H1 (cell line): ENCODE measurements around the gene ACVRL1. TPM values are rescaled to one million over a fixed set of nuclear protein-coding genes. Genes with fewer than 3 reads are reported as not detected.

ENCODE experiments used
- CTCF ChIA-PET: fragments of 300-600 bp; sonication (Branson Sonifier 250); formaldehyde crosslinking; loops from one replicate; lab custom pipeline; 2021; ENCODE audit not compliant: partially characterized antibody; lab: Charles Lee
- POLR2A ChIA-PET: fragments of 300-600 bp; sonication (Branson Sonifier 250); formaldehyde crosslinking; loops from one replicate; lab custom pipeline; 2021; ENCODE audit warnings: inconsistent platforms; ENCODE audit not compliant: partially characterized antibody; lab: Charles Lee
- DNase-seq, 2 experiments: peaks; one replicate each; pipeline versions ENCODE4 v3.0.0 to v3.0.0-alpha.2; 2010 to 2022; ENCODE audit warnings: low spot score in 2 of 2, low read depth in 1 of 2, mixed read lengths in 1 of 2
- FAIRE-seq: peaks from 2 replicates; lab custom pipeline; 2011; peaks lifted over from hg19 to GRCh38; lab: Jason Lieb, UNC
- H2AFZ ChIP-seq: 2 replicates; pipeline ENCODE4 v1.8.1; 2012; ENCODE audit warnings: low read length, inconsistent platforms
- H2AK5ac ChIP-seq: 2 replicates; pipeline ENCODE4 v1.6.1; 2013; ENCODE audit warnings: low read depth, low read length
- H2BK120ac ChIP-seq: replicated peaks from 2 replicates; pipeline ENCODE3; 2013; ENCODE audit warnings: low read depth, low read length, inconsistent platforms
- H2BK12ac ChIP-seq: 2 replicates; pipeline ENCODE4 v1.6.1; 2013; ENCODE audit warnings: low read depth, low read length
- H2BK15ac ChIP-seq: 2 replicates; pipeline ENCODE4 v1.6.1; 2013; ENCODE audit warnings: low read length
- H2BK20ac ChIP-seq: 2 replicates; pipeline ENCODE4 v1.6.1; 2013; ENCODE audit warnings: low read length
- H2BK5ac ChIP-seq: 2 replicates; pipeline ENCODE4 v1.6.1; 2013; ENCODE audit warnings: low read depth, low read length
- H3K14ac ChIP-seq: 2 replicates; pipeline ENCODE4 v1.6.1; 2013; ENCODE audit warnings: inconsistent platforms; ENCODE audit not compliant: insufficient read length
- H3K18ac ChIP-seq: 2 replicates; pipeline ENCODE4 v1.6.1; 2013; ENCODE audit warnings: low read length; ENCODE audit errors: extremely low read depth
- H3K23ac ChIP-seq: 2 replicates; pipeline ENCODE4 v1.6.1; 2013; ENCODE audit warnings: inconsistent platforms; ENCODE audit not compliant: insufficient read length
- H3K23me2 ChIP-seq: 2 replicates; pipeline ENCODE4 v1.6.1; 2013; ENCODE audit warnings: low read depth, low read length
- H3K27ac ChIP-seq: 2 replicates; pipeline ENCODE4 v1.6.1; 2011; ENCODE audit warnings: low read depth, low read length, inconsistent platforms
- H3K27me3 ChIP-seq, 4 experiments: replicated peaks in 1 of 4; 1 replicate in 1 of 4; 2 replicates in 3 of 4; pipeline versions ENCODE4 v1.6.1 to v1.8.1; 2011 to 2013; ENCODE audit warnings: low read length in 3 of 4, mild to moderate bottlenecking in 3 of 4, inconsistent platforms in 2 of 4, mixed read lengths in 2 of 4, moderate library complexity in 1 of 4; ENCODE audit not compliant: control insufficient read depth in 3 of 4, insufficient read depth in 3 of 4; ENCODE audit errors: extremely low read depth in 1 of 4
- H3K36me3 ChIP-seq, 4 experiments: 2 replicates each; pipeline versions ENCODE4 v1.6.1 to v1.8.1; 2011 to 2013; ENCODE audit warnings: mild to moderate bottlenecking in 4 of 4, low read length in 3 of 4, moderate library complexity in 2 of 4, control low read depth in 1 of 4, inconsistent platforms in 1 of 4; ENCODE audit not compliant: insufficient read depth in 4 of 4, control insufficient read depth in 2 of 4
- H3K4ac ChIP-seq: replicated peaks from 2 replicates; pipeline ENCODE3; 2013; ENCODE audit warnings: low read length, low read depth, mixed read lengths, inconsistent platforms; ENCODE audit not compliant: insufficient read length
- H3K4me1 ChIP-seq, 4 experiments: replicated peaks in 1 of 4; 1 replicate in 1 of 4; 2 replicates in 3 of 4; pipeline versions ENCODE4 v1.6.1 to v1.8.1; 2011 to 2013; ENCODE audit warnings: low read length in 3 of 4, inconsistent platforms in 2 of 4, mixed read lengths in 1 of 4; ENCODE audit not compliant: insufficient read depth in 4 of 4, control insufficient read depth in 3 of 4
- H3K4me2 ChIP-seq, 2 experiments: 2 replicates each; pipeline versions ENCODE4 v1.6.1 to v1.8.1; 2011 to 2013; ENCODE audit warnings: low read depth in 2 of 2, low read length in 2 of 2, control low read depth in 1 of 2, inconsistent platforms in 1 of 2, mild to moderate bottlenecking in 1 of 2; ENCODE audit not compliant: insufficient read depth in 1 of 2
- H3K4me3 ChIP-seq, 4 experiments: fragments of 200-600, 300-600 bp in 1 of 4; sonication (generic), shearing (Covaris generic), sonication (Bioruptor Twin) in 1 of 4; 2 replicates each; pipeline versions ENCODE4 v1.5.1 to v1.8.1; 2011 to 2016; ENCODE audit warnings: low read length in 4 of 4, low read depth in 3 of 4, control low read depth in 2 of 4, inconsistent platforms in 2 of 4, mild to moderate bottlenecking in 2 of 4, mixed read lengths in 1 of 4, moderate library complexity in 1 of 4; ENCODE audit not compliant: insufficient read depth in 2 of 4; ENCODE audit errors: extremely low read depth in 1 of 4
- H3K56ac ChIP-seq: replicated peaks from 2 replicates; pipeline ENCODE3; 2013; ENCODE audit warnings: low read depth, mild to moderate bottlenecking, mixed read lengths, low read length, inconsistent platforms; ENCODE audit not compliant: insufficient read length
- H3K79me1 ChIP-seq: 2 replicates; pipeline ENCODE4 v1.6.1; 2013; ENCODE audit warnings: low read depth, low read length, control low read depth
- H3K79me2 ChIP-seq, 2 experiments: 2 replicates each; pipeline versions ENCODE4 v1.6.1 to v1.8.1; 2012 to 2013; ENCODE audit warnings: low read length in 2 of 2, mild to moderate bottlenecking in 2 of 2, inconsistent platforms in 1 of 2; ENCODE audit not compliant: insufficient read depth in 2 of 2, control insufficient read depth in 1 of 2
- H3K9ac ChIP-seq, 4 experiments: replicated peaks in 1 of 4; 1 replicate in 1 of 4; 2 replicates in 3 of 4; pipeline versions ENCODE4 v1.6.1 to v1.8.1; 2011 to 2013; ENCODE audit warnings: low read depth in 3 of 4, low read length in 3 of 4, control low read depth in 2 of 4, mild to moderate bottlenecking in 2 of 4, moderate library complexity in 2 of 4, inconsistent platforms in 1 of 4; ENCODE audit errors: extremely low read depth in 1 of 4
- H3K9me3 ChIP-seq, 2 experiments: 2 replicates each; pipeline versions ENCODE4 v1.6.1 to v1.8.1; 2012 to 2013; ENCODE audit warnings: mild to moderate bottlenecking in 2 of 2, moderate library complexity in 2 of 2, control low read depth in 1 of 2, inconsistent platforms in 1 of 2, low read depth in 1 of 2, low read length in 1 of 2, mixed read lengths in 1 of 2; ENCODE audit not compliant: insufficient read depth in 2 of 2
- H4K20me1 ChIP-seq, 2 experiments: replicated peaks in 1 of 2; 2 replicates each; pipeline versions ENCODE3 to v1.8.1; 2011 to 2013; ENCODE audit warnings: inconsistent platforms in 2 of 2, low read length in 2 of 2, mild to moderate bottlenecking in 1 of 2; ENCODE audit not compliant: insufficient read depth in 2 of 2, control insufficient read depth in 1 of 2
- H4K5ac ChIP-seq: 2 replicates; pipeline ENCODE4 v1.6.1; 2013; ENCODE audit warnings: low read length, low read depth, mixed read lengths, inconsistent platforms; ENCODE audit not compliant: insufficient read length
- H4K8ac ChIP-seq: 2 replicates; pipeline ENCODE4 v1.8.0; 2013; ENCODE audit warnings: mild to moderate bottlenecking, moderate library complexity, low read length, inconsistent platforms; ENCODE audit not compliant: insufficient read depth; ENCODE audit errors: extremely low read depth
- H4K91ac ChIP-seq: replicated peaks from 2 replicates; pipeline ENCODE3; 2013; ENCODE audit warnings: low read length, mixed read lengths, inconsistent platforms; ENCODE audit not compliant: insufficient read length
- RNF2 ChIP-seq: fragments of 200-900, 300-1000 bp; sonication (generic); IDR thresholded peaks from 2 replicates; pipeline ENCODE4 v1.7.1; 2016; ENCODE audit warnings: borderline replicate concordance, low read depth, mild to moderate bottlenecking, antibody characterized with exemption, low read length; ENCODE audit not compliant: poor library complexity, severe bottlenecking; ENCODE audit errors: missing control alignments
- WGBS, 2 experiments: shearing (Covaris generic) in 1 of 2; methylation state at CpG; one replicate each; pipeline versions ENCODE4 v1.1.6 to v1.1.7; 2013 to 2015; ENCODE audit warnings: low lambda C conversion rate in 2 of 2, mixed read lengths in 2 of 2, inconsistent platforms in 1 of 2, low coverage in 1 of 2, missing lambda C conversion rate in 1 of 2; ENCODE audit not compliant: insufficient replicate concordance in 2 of 2, insufficient coverage in 1 of 2, insufficient read length in 1 of 2; ENCODE audit errors: extremely low coverage in 1 of 2, missing lambda C conversion rate in 1 of 2; 5-methylcytosine and 5-hydroxymethylcytosine counted together
- polyA plus RNA-seq, 7 experiments: library from polyadenylated mRNA; depleted of rRNA in 3 of 7; stranded (reverse) in 5 of 7; unstranded in 2 of 7; fragments of >200 nt in 5 of 7; fragments of 200-250 nt in 2 of 7; gene quantifications; 1 replicate in 5 of 7; 2 replicates in 1 of 7; 4 replicates in 1 of 7; pipeline versions ENCODE4 v1.2.1 to v1.2.3, GENCODE V29; 2011 to 2013; ENCODE audit warnings: missing spikeins in 2 of 7, mixed read lengths in 2 of 7
- total RNA-seq: library from RNA; stranded (reverse); fragmentation: NEBNext Ultra II Directional; extraction: Animal tissue kit (Norgen Biotek cat#: 25700); gene quantifications from 2 replicates; pipeline ENCODE4 v1.2.1, GENCODE V29; 2021
- TF ChIP-seq, protein P1 (sequence below): IDR thresholded peaks from 2 replicates; pipeline ENCODE4 v1.6.1; 2012; ENCODE audit warnings: inconsistent platforms

The ACVRL1 gene
- total and polyA plus RNA-seq, 2 of the 8 experiments (the other 6 are each of a cell fraction or from before 2014, with no cell fraction given): 0.09 to 0.35 TPM

DNA sequence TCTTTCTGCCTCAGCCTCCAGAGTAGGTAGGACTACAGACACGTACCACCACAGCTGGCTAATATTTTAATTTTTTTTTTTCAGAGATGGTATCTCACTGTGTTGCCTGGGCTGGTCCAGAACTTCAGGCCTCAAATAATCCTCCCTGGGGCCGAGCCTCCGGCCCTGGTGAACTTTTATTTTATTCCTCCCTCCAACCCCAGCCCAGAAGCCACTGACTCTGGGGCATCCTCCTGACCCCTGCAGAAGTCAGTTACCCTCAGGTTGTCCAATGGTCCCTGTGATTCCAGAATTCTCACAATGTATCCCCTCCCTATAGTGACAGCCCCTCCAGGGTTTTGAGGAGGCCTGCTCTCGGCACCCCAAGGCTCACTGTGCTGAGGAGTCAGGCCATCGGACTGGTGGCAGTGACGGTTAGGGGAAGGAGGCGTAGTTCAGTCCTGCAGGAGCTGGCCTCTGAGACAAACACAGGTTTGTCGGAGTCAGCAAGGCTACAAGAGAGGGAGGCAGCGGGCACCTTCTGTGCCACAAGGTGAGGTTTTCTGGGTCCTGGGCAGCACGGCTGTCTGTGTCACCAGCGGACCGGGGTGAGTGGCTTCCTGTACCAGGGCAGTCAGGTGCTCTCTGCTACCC lies 39.4 kb upstream of the ACVRL1 start:
- Histone ChIP-seq H3K23ac (no peak overlapping the region), H3K18ac (peak overlapping the region; percentile 48; the same call in 1 of the 2 replicates), H2BK12ac (peak overlapping the region; percentile 92; the same call in 1 of the 2 replicates), H2BK120ac (no peak overlapping the region), H3K14ac (no peak overlapping the region), H3K9me3 (no peaks in the 10 kb centered on the region), H2BK5ac (no peak overlapping the region), H4K5ac (no peak overlapping the region), H3K9ac (no peak overlapping the region), H3K79me1 (no peaks in the 10 kb centered on the region), H3K27ac (no peak overlapping the region), H3K4ac (no peak overlapping the region), H4K91ac (no peak overlapping the region), H3K4me3 (no peak overlapping the region), H2AFZ (no peak overlapping the region), H2AK5ac (peak overlapping the region; percentile 77), H2BK15ac (peak overlapping the region; percentile 88; the same call in 1 of the 2 replicates), H2BK20ac (no peak overlapping the region), H3K23me2 (peaks cover 23% of the 10 kb centered on the region), H3K79me2 (no peaks in the 10 kb centered on the region), H3K27me3 (peaks cover 0 to 29% (median 24%) of the 10 kb centered on the region in 4 experiments; a peak in 6 of 7 replicates), H4K20me1 (no peaks in the 10 kb centered on the region), H4K8ac (peak overlapping the region; percentile 11), H3K4me1 (peaks cover 15 to 49% (median 41%) of the 10 kb centered on the region in 4 experiments), H3K56ac (no peak overlapping the region), H3K36me3 (no peaks in the 10 kb centered on the region), H3K4me2 (peak overlapping the region; percentile 95 to 96; a peak in 1 of 4 replicates)
- DNase-seq: no peak
- WGBS, 2 experiments: 78% methylated on average over 12 of the region's 12 CpGs; no CpG with 5 or more reads in 1 of the 2 experiments
- no peak for FAIRE-seq
- TF ChIP-seq, protein P1, sequence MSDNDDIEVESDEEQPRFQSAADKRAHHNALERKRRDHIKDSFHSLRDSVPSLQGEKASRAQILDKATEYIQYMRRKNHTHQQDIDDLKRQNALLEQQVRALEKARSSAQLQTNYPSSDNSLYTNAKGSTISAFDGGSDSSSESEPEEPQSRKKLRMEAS: no peak
- peak; percentile 10 for TF ChIP-seq RNF2
- CTCF ChIA-PET: interaction anchor here (0.9 to 10.6 kb wide), 5 partner anchors 8 to 53 kb away, joined by 3 to 132 read pairs (median 9); a partner anchor contains a TSS
- POLR2A ChIA-PET: interaction anchor here (0.7 to 11.2 kb wide), 3 partner anchors 11 to 48 kb away, joined by 3 to 107 read pairs (median 11); partner anchors contain the start of gene FIGNL2
